ENCODE data around the gene SERGEF. TPM values are rescaled to one million over a fixed set of nuclear protein-coding genes. Genes with fewer than 3 reads are reported as not detected.

SERGEF gene
- total RNA-seq, 3 donors from 2014 or later: 23.6 to 45.0 (median 23.8) TPM

DNA sequence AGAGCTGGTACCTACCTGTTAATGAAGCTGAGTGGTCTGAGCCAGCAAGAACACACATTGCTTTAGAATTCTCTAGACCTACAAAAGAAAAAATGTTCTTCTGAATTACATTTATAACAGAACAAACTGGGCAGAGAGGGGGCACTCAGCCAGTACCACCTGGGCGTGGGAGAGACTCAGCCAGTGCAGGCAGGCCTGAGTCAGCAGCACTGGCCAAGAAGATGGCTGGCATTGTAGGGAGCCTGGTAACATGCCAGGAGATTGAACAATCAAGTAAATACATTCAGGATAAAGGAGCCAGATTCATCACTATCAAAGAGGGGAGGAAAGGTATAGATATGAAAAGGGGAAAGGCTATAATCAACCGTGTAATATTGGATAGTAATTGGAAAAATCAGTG is 19.9 kb downstream of the SERGEF start:
- ATAC-seq (no peak), DNase-seq (no peak)
- Histone ChIP-seq H3K4me3 (no peak overlapping the region), H3K36me3 (ENCODE audit: low read depth) (no peaks in the 10 kb centered on the region), H3K9me3 (no peaks in the 10 kb centered on the region), H3K4me1 (ENCODE audit: low read depth) (no peaks in the 10 kb centered on the region)
- intact Hi-C loops (cut with DNase I, micrococcal nuclease): no loop called here
- TF ChIP-seq CTCF (IDR thresholded peaks at IDR 0.05): no peak

DNA sequence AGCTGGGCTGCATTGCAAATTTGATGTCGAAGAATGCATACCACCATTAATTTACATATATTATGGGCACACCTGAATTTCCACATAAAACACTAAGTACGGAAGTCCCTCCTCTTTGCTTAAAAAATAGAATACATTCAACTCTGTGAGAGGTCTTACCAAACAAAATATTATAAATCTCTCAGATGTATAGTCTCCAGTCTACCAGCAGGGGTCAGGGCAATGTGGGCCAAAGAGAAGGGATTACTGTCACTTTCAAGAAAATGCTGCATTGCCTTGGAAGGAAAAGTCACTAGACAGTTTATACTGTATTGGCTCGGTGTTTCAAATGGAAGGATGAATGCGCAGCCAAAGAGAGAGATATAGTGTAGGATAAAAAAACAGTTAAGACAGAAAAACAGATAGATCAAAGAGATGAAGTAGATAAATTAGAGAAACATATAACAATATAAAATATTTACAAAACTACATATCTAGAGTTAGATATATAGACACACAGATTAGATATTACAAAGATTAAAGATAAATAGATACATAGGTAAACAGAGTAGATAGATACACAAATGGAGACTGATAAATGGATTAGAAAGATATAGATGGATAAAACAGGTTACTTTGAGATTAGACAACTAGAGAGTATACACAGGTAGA is 20.9 kb downstream of the SERGEF start:
- Histone ChIP-seq H3K4me1 (ENCODE audit: low read depth) (no peaks in the 10 kb centered on the region), H3K4me3 (no peak overlapping the region), H3K9me3 (no peaks in the 10 kb centered on the region), H3K36me3 (ENCODE audit: low read depth) (no peaks in the 10 kb centered on the region)
- intact Hi-C loops (cut with DNase I, micrococcal nuclease): no loop called here
- ATAC-seq (peak; percentile 80), DNase-seq (peak in 1 of 3 donors; percentile 24)
- TF ChIP-seq CTCF (IDR thresholded peaks at IDR 0.05): peak; percentile 65

DNA sequence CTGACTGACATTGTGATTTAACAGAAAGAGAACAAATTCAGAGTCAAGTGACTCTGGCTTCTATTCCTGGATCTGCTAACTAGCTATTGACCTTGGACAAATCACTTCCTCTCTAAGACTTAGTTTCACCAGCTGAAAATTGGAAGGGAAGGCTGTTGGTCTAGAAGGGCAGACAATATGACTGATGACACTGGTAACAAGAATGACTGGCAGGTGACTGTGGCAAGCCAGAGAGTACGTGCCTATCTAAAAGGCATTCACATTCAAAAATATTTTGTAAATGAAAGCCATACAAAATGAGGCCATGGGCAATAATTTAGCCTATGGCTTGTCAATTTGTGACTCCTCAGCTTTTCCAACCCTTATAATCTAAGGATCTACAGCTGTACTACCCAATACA is 23.5 kb downstream of the SERGEF start:
- Histone ChIP-seq H3K9me3 (no peaks in the 10 kb centered on the region), H3K36me3 (ENCODE audit: low read depth) (no peaks in the 10 kb centered on the region), H3K4me1 (ENCODE audit: low read depth) (peaks cover 5% of the 10 kb centered on the region), H3K4me3 (no peak overlapping the region)
- TF ChIP-seq CTCF (IDR thresholded peaks at IDR 0.05): no peak
- DNase-seq (no peak), ATAC-seq (no peak)
- intact Hi-C loops (cut with DNase I, micrococcal nuclease): loop anchor here in 1 of 2 donors (10.0 kb wide), 1 partner anchor 225 kb away; no protein-coding TSS in a partner anchor

DNA sequence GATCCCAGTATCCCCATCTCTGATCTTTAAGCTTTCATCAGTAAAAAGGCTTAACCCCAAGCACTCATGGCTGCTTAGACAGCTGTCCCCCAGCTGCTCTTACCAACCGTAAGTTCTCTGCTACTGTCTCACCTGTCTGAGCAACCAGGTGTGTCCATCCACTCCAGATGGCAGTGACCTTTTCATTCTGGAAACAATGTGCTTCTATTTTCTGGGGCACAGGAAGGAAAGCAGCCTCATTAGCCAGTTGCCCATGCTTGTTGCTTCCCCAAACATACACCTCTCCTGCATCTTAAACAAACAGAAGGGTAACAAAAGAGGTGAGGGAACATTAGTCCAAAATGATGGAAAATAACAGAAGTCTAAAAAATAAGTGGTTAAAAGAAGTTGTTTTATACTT is 24.4 kb downstream of the SERGEF start:
- TF ChIP-seq CTCF (IDR thresholded peaks at IDR 0.05): no peak
- H3K36me3 ChIP-seq (ENCODE audit: low read depth): no peaks in the 10 kb centered on the region
- H3K4me3 ChIP-seq: no peak overlapping the region
- no peaks in the 10 kb centered on the region for H3K9me3 ChIP-seq
- peaks cover 5% of the 10 kb centered on the region for H3K4me1 ChIP-seq (ENCODE audit: low read depth)
- no peak for ATAC-seq
- intact Hi-C loops (cut with DNase I, micrococcal nuclease): loop anchor here in 1 of 2 donors (10.0 kb wide), 1 partner anchor 224 kb away; no protein-coding TSS in a partner anchor
- no peak for DNase-seq

GRCh38 chr11:17987826-17988225 is 25.0 kb downstream of the SERGEF start:
- no peaks in the 10 kb centered on the region for H3K9me3 ChIP-seq
- DNase-seq: no peak
- peaks cover 5% of the 10 kb centered on the region for H3K4me1 ChIP-seq (ENCODE audit: low read depth)
- no peaks in the 10 kb centered on the region for H3K36me3 ChIP-seq (ENCODE audit: low read depth)
- intact Hi-C loops (cut with DNase I, micrococcal nuclease): loop anchor here in 1 of 2 donors (10.0 kb wide), 1 partner anchor 223 kb away; no protein-coding TSS in a partner anchor
- no peak for TF ChIP-seq CTCF (IDR thresholded peaks at IDR 0.05)
- H3K4me3 ChIP-seq: no peak overlapping the region
- ATAC-seq: no peak
